Body of pancreas (tissue), 4 donors: Measurements from ENCODE around the gene ARL5C. TPM values are rescaled to one million over a fixed set of nuclear protein-coding genes. Genes with fewer than 3 reads are reported as not detected.

ENCODE experiments used
- ATAC-seq: fragments of 150-250 bp; one replicate; pipeline ENCODE4 v1.9.1; 2016
- DNase-seq, 4 donors: peaks; one replicate each; pipeline ENCODE4 v3.0.0-alpha.2; 2019
- H3K27ac ChIP-seq, 4 donors: fragments of 200-600 bp; sonication (generic); 1 replicate in 3 of 4; 2 replicates in 1 of 4; pipeline versions ENCODE4 v1.5.1 to v1.6.1; 2016 to 2019; ENCODE audit warnings: mild to moderate bottlenecking in 1 of 4, mixed read lengths in 1 of 4, moderate library complexity in 1 of 4
- H3K27me3 ChIP-seq, 2 donors: fragments of 200-600 bp; sonication (generic); one replicate each; pipeline ENCODE4 v1.6.0; 2016; ENCODE audit warnings: mild to moderate bottlenecking in 1 of 2
- H3K36me3 ChIP-seq, 2 donors: fragments of 200-600 bp; sonication (generic); replicated peaks in 1 of 2; 2 replicates each; pipeline ENCODE4 v1.5.1; 2016; ENCODE audit warnings: low read depth in 2 of 2; ENCODE audit not compliant: insufficient read depth in 1 of 2
- H3K4me1 ChIP-seq: fragments of 200-600 bp; sonication (generic); one replicate; pipeline ENCODE4 v1.6.0; 2016
- H3K4me3 ChIP-seq, 2 donors: fragments of 200-600 bp; sonication (generic); 1 replicate in 1 of 2; 2 replicates in 1 of 2; pipeline ENCODE4 v1.5.1; 2016 to 2019
- H3K9me3 ChIP-seq, 3 donors: fragments of 200-600 bp; sonication (generic); 1 replicate in 2 of 3; 2 replicates in 1 of 3; pipeline ENCODE4 v1.5.1; 2016
- POLR2A ChIP-seq, 3 donors: fragments of 450-650 bp; IDR thresholded peaks; one replicate each; pipeline ENCODE4 v1.6.1; 2016; ENCODE audit warnings: antibody characterized with exemption in 3 of 3, mild to moderate bottlenecking in 2 of 3
- WGBS, 2 donors: methylation state at CpG; one replicate each; pipeline ENCODE4 v1.1.5; 2017; 5-methylcytosine and 5-hydroxymethylcytosine counted together
- intact Hi-C: fragments of 100-400 bp; cut with DNase I; formaldehyde crosslinking; loops from one replicate; pipeline ENCODE4 v1.15.1; 2023
- total RNA-seq, 2 donors: library from RNA; depleted of rRNA; stranded (reverse); fragments of >200 nt; gene quantifications; one replicate each; pipeline ENCODE4 v1.1.0, GENCODE V29; 2016
- TF ChIP-seq, protein P1 (sequence below), 7 experiments: fragments of 450-650 bp in 4 of 7; fragments of 200-600 bp in 3 of 7; sonication (generic) in 3 of 7; IDR thresholded peaks; one replicate each; pipeline ENCODE4 v1.5.1; 2016 to 2019; ENCODE audit warnings: antibody characterized with exemption in 7 of 7

ARL5C gene
- total RNA-seq, 2 donors from 2014 or later = 0.26 TPM; not detected in 1

DNA sequence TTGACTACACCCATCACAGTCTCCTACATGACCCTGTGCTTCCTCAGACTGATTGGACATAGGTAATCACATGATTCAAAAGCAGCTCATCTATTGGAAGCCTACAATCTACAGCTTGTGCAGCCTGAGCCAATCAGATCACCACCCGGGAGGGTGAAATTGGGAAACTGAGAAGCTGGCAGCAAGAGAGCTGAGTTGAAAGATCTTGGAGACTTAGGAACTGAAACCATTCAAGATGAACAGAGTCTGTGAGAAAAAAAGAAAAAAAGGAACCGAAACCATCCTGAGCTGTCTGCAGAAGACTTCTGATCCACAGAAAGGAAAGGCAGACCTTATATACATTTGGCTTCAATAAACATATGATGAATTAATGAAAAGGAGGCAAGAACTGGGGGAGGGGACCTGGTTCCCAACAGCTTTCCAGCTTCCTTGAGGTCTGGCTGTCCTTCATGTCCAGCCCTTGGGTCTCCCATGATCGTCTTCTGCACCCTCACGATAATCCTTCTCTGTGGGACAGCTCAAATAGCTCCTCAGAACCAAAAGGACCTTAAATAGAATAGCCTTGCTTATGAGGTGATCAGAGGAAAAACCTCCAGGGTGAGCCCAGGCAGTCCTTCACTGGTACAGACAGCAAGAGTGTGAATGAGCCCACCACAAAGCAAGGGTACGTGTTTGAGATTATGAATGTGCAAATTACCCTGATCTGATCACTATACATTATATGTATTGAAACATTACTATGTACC lies 47.1 kb downstream of the ARL5C start:
- H3K4me3 ChIP-seq = no peak overlapping the region
- no peak for ATAC-seq
- no peak overlapping the region for H3K27ac ChIP-seq
- intact Hi-C loops = no loop called here
- DNase-seq = peak in 1 of 4 donors; percentile 43
- H3K4me1 ChIP-seq = no peaks in the 10 kb centered on the region
- no peaks in the 10 kb centered on the region for H3K27me3 ChIP-seq
- no peaks in the 10 kb centered on the region for H3K36me3 ChIP-seq
- no peak for TF ChIP-seq POLR2A (IDR thresholded peaks at IDR 0.05)
- TF ChIP-seq, protein P1, sequence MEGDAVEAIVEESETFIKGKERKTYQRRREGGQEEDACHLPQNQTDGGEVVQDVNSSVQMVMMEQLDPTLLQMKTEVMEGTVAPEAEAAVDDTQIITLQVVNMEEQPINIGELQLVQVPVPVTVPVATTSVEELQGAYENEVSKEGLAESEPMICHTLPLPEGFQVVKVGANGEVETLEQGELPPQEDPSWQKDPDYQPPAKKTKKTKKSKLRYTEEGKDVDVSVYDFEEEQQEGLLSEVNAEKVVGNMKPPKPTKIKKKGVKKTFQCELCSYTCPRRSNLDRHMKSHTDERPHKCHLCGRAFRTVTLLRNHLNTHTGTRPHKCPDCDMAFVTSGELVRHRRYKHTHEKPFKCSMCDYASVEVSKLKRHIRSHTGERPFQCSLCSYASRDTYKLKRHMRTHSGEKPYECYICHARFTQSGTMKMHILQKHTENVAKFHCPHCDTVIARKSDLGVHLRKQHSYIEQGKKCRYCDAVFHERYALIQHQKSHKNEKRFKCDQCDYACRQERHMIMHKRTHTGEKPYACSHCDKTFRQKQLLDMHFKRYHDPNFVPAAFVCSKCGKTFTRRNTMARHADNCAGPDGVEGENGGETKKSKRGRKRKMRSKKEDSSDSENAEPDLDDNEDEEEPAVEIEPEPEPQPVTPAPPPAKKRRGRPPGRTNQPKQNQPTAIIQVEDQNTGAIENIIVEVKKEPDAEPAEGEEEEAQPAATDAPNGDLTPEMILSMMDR (IDR thresholded peaks at IDR 0.05) = no peak
- 83% methylated on average over 5 of the region's 5 CpGs for WGBS, 2 donors
- no peaks in the 10 kb centered on the region for H3K9me3 ChIP-seq

DNA sequence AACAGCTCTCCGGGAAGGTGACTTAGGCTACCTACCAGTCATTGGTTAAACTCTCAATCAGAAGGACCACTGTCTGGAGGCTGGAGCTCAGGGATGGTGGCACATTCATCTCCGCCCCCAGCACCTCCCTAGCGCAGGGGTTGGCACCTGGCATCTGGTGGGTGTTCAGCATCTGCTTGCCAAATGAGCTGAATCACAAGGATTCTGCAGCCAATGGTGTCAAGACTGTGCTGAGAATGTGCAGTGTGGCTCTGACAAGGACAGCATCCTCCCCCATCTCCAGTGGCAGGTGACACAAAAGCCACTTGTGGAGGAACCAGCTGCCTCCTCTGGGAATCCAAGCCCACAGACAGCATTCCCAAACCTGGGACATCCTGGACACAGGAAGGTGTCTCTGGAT lies 49.7 kb downstream of the ARL5C start:
- Histone ChIP-seq H3K4me3 (no peak overlapping the region), H3K4me1 (peaks cover under 1% of the 10 kb centered on the region), H3K27me3 (no peaks in the 10 kb centered on the region), H3K27ac (no peak overlapping the region), H3K9me3 (no peaks in the 10 kb centered on the region), H3K36me3 (no peaks in the 10 kb centered on the region)
- DNase-seq (no peak), ATAC-seq (no peak)
- intact Hi-C loops = no loop called here
- WGBS, 2 donors = 95% methylated on average over 2 to 3 of the region's 3 CpGs
- no peak for TF ChIP-seq POLR2A (IDR thresholded peaks at IDR 0.05)
- TF ChIP-seq, protein P1 (IDR thresholded peaks at IDR 0.05) = no peak

DNA sequence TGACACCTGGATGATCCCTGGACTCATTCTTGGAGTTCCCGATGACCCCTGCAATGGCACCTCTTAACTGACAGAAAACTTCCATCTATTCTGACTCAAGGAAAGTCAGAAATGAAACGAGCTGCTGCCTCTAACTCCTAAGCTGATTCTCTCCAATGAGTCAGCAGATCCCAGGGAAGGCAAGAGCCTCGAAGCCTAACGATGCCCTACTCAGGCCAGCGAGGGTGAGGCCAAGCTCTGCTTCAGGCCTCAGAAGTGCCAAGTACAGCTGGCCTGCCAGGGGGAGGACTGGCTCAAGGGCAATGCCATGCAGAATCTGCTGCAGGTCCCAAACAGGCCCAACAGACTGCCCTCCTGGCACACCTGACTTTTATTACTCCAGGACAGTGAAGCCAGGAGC lies 50.8 kb downstream of the ARL5C start:
- H3K27me3 ChIP-seq = no peaks in the 10 kb centered on the region
- TF ChIP-seq POLR2A (IDR thresholded peaks at IDR 0.05) = no peak
- TF ChIP-seq, protein P1 (IDR thresholded peaks at IDR 0.05) = no peak
- ATAC-seq = no peak
- no peaks in the 10 kb centered on the region for H3K36me3 ChIP-seq
- DNase-seq = peak in 2 of 4 donors; percentile 19 to 45
- no peak overlapping the region for H3K27ac ChIP-seq
- WGBS, 2 donors = 50 to 55% methylated on average over 2 to 5 of the region's 5 CpGs
- no peak overlapping the region for H3K4me3 ChIP-seq
- no peaks in the 10 kb centered on the region for H3K9me3 ChIP-seq
- peaks cover 11% of the 10 kb centered on the region for H3K4me1 ChIP-seq
- intact Hi-C loops = no loop called here

DNA sequence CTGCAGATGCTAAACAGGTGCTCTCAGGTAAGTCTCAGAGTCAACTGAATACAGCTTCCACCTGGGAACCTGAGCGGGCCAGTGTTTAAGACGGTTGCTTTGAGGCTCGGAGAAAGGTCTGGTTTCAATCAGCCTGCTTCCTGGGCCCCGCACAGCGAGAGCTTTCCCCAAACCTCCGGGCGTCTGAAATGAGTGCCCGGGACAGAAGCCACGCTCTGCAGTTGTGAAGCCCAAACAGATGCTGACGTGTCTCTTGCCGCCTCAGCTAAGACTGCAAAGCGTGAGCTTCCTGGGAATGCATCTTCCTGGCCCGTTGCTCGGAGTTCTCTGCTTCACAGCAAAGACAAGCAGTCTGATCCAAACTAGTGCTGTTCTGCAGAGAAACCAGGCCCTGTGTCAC lies 51.2 kb downstream of the ARL5C start:
- ATAC-seq (no peak), DNase-seq (no peak)
- Histone ChIP-seq H3K27me3 (no peaks in the 10 kb centered on the region), H3K4me3 (no peak overlapping the region), H3K27ac (no peak overlapping the region), H3K9me3 (no peaks in the 10 kb centered on the region), H3K4me1 (peaks cover 14% of the 10 kb centered on the region), H3K36me3 (no peaks in the 10 kb centered on the region)
- intact Hi-C loops = no loop called here
- WGBS, 2 donors = 78% methylated on average over 14 of the region's 14 CpGs; no CpG with 5 or more reads in 1 of the 2 donors
- TF ChIP-seq, protein P1 (IDR thresholded peaks at IDR 0.05) = no peak
- no peak for TF ChIP-seq POLR2A (IDR thresholded peaks at IDR 0.05)

DNA sequence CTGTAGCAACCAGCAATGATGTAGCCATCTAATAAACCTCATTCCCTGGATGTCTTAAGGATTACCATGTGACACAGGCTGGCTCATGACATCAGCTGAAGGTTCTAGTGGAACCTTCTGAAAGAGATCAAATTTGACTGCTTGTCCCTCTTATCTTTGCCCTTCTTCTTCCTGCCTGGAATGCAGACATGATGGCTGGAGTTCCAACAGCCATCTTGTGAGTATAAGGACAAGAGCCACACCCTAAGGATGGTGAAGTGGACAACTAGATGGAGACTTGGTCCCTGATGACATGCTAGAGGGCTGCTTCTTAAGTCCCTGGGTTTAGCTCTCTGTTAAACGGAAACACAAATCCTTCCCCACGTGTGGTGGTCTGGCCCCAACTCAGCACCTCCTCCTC lies 52.1 kb downstream of the ARL5C start:
- no peaks in the 10 kb centered on the region for H3K27me3 ChIP-seq
- H3K4me3 ChIP-seq = no peak overlapping the region
- H3K36me3 ChIP-seq = no peaks in the 10 kb centered on the region
- TF ChIP-seq, protein P1 (IDR thresholded peaks at IDR 0.05) = no peak
- TF ChIP-seq POLR2A (IDR thresholded peaks at IDR 0.05) = no peak
- WGBS, 2 donors = 80 to 89% methylated on average over 2 of the region's 2 CpGs
- H3K9me3 ChIP-seq = no peaks in the 10 kb centered on the region
- H3K4me1 ChIP-seq = peaks cover 14% of the 10 kb centered on the region
- no peak overlapping the region for H3K27ac ChIP-seq
- ATAC-seq (no peak), DNase-seq (no peak)
- intact Hi-C loops = no loop called here
